MM.1S (cell line): ENCODE data around the gene DDAH1.

ENCODE experiments used
- EZH2 ChIP-seq: fragments of 300-600 bp; sonication (generic); optimal IDR thresholded peaks from 2 replicates; pipeline ENCODE3; 2017; ENCODE audit warnings: low read depth, mild to moderate bottlenecking, antibody characterized with exemption, low read length, mixed read lengths
- TF ChIP-seq, protein P1 (sequence below): fragments of 300-600 bp; sonication (generic); IDR thresholded peaks from 2 replicates; pipeline ENCODE4 v1.5.1; 2016; ENCODE audit warnings: antibody characterized with exemption, low read length, mixed read lengths

DNA sequence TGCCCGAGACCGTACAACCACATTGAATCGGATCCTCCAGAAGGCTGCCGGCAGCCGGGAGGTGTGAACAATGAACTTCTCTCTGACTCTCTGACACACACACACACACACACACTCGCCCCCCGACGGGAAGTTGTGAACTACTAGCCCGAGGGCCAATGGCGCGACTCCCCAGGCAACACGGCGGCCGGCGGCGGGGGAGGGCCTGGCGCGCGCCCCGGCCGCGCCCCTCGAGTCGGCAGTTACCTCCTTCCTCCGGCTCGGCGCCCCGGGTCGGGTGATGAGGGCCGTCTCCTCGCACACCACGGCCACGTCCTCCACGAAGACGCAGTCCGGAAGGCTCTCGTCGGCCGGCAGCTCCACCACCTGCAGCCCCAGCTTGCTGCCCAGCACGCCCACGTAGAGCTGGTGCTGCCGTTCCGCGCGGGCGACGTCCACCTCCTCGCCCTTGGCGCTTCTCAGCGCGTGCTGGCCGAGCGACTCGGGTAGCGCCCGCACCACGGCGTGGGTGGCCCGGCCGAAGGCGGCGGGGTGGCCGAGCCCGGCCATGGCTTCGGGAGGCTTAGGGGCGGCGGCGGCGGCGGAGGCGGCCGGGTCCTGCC lies 361 bp downstream of the DDAH1 start:
- TF ChIP-seq, protein P1, sequence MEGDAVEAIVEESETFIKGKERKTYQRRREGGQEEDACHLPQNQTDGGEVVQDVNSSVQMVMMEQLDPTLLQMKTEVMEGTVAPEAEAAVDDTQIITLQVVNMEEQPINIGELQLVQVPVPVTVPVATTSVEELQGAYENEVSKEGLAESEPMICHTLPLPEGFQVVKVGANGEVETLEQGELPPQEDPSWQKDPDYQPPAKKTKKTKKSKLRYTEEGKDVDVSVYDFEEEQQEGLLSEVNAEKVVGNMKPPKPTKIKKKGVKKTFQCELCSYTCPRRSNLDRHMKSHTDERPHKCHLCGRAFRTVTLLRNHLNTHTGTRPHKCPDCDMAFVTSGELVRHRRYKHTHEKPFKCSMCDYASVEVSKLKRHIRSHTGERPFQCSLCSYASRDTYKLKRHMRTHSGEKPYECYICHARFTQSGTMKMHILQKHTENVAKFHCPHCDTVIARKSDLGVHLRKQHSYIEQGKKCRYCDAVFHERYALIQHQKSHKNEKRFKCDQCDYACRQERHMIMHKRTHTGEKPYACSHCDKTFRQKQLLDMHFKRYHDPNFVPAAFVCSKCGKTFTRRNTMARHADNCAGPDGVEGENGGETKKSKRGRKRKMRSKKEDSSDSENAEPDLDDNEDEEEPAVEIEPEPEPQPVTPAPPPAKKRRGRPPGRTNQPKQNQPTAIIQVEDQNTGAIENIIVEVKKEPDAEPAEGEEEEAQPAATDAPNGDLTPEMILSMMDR = no peak
- TF ChIP-seq EZH2 = no peak
